GM21576 (cell line): ENCODE results near the gene RAD51B.
"Not testable (repeated sequence)": the region's sequence is repeated elsewhere in the genome, so short reads cannot be mapped to it uniquely, and the experiment has no call there.

Experiments
- ATAC-seq: cut with Tn5 transposase; IDR thresholded peaks from one replicate; pipeline ENCODE4 v1.9.1; 2021; ENCODE audit warnings: mild to moderate bottlenecking, moderate library complexity; ENCODE audit not compliant: unreplicated experiment

The RAD51B gene

DNA sequence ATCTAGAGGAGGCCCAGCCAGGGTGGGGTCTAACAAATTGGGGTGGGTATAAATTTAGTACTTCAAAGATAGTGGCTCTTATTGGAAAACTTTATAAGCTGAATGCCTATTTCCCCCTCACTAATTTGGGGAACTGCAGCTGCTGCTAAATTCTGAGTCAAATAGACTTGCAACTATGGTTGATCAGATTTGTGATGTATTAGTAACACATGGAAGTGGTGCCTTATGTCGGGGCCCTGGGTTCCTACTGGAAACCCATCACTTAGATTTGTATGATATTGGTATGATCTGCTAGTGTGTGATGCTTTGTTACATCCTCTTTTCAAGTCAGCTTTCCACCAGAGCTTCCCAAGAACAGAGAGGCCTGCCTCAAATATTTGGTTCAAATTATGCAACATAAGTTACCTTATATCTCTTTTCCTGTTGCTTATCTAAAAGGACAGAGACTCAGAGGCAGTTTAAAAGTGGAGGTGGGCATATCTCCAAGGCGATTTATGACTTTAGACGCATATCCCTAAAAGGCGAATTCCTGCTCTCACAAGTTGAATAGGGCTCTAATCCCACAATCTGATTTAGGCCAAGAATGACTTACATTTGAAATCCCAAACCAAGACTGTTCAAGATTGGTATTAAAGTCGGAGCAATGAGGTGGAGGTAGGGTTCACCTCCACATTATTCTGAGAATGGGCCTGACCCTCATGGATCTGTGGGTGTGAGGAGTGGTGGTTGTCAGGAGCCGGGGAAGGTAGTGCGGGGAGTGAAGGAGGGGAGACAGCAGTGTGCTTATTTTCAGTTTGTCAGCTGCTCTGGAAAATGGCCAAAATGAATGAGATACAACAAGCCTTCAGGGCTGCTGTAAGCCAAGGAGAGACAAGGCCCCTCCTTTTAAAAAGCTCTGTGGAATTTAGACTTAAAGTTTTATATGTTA lies 425.8 kb downstream of the RAD51B start:
- no peak for ATAC-seq

DNA sequence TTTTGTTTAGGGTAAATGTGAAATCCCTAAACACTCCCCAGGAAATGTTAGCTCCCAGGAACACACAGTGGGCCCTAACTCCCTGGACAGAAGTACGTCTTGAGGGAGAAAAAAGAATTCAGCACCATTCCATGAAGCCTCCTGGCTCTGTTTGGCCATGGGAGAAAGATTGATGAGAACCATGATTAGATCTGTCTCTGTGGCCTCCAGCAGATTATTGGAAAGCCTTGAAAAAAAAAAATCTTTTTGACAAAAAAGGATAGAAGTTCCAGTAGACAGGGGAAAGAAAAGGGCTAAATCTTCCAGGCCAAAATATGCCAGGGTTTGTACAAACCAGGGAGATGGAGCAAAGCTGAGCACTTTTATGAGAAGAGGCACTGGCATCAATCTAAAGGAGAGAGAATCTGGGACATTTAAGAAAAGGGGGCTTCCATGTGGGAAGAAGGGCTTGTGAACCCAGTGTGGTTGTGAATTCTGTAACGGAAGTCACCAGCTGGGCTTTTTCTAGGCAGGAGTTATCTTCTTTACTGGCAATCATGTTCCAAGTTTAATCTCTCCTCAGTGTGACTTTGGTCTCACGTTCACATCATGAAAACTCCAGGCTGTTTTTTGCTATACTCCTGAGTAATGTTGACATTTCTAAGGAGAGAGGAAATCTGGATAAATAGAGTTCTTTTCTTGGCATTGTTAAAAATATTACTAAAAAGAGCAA lies 426.7 kb downstream of the RAD51B start:
- ATAC-seq: no peak

DNA sequence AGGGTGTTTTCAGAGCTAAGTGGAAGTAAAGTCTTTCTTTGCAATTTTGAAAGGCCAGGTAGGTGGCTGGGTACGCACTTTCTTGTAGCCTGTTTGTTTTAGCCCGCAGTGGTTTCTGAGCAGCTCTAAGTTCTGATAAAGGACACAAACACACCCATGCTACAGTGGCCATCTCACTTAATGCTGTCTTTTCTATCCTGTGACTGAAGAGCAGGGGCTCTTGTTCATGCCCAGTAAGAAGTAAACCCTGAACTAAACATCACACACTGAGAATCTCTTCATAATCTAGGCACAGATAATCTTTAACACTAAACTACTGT lies 427.2 kb downstream of the RAD51B start:
- no peak for ATAC-seq

DNA sequence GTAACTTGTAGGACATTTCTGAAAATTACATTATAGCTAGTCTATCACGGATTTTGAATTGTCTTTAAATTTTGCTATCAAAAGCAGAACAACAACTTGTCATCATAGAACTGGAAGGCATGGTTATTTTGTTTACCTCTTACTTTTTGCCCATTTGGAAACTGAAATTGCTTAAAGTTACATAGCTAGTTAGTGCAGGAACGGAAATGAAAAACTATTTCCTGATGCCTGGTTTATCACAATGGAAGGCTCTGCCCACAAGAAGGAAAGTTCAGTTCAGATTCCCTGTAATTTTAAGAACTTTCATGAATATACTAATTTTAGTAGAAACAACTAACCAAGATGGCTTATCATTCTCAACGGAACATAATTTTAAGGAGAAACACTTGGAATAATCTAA lies 427.7 kb downstream of the RAD51B start:
- no peak for ATAC-seq

DNA sequence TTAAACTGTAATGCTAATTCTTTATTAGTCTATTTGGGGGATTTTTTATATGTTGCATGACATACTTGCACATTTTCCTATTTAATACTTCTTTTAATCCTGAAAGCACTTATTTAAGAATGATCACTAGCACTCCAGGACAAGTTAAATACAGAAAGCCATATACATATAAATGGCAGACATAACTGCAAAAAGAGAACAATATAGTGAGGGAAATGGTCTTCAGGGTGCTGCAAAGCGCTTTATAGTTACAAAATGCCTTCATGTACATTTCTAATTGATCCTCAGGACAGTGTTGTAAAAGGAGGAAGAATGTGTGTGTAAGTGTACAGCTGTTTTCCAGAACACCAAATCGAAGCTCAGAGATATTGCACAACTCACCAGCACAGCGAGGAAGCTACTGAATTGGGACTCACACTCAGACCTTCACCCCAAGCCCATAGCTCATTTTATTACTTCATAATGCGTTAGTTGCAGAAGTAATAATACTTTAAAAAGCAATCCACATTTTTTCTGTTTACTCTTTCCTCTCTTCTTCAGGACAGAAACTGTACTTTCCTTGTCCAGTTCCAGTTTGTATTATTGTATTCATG lies 428.2 kb downstream of the RAD51B start:
- no peak for ATAC-seq

DNA sequence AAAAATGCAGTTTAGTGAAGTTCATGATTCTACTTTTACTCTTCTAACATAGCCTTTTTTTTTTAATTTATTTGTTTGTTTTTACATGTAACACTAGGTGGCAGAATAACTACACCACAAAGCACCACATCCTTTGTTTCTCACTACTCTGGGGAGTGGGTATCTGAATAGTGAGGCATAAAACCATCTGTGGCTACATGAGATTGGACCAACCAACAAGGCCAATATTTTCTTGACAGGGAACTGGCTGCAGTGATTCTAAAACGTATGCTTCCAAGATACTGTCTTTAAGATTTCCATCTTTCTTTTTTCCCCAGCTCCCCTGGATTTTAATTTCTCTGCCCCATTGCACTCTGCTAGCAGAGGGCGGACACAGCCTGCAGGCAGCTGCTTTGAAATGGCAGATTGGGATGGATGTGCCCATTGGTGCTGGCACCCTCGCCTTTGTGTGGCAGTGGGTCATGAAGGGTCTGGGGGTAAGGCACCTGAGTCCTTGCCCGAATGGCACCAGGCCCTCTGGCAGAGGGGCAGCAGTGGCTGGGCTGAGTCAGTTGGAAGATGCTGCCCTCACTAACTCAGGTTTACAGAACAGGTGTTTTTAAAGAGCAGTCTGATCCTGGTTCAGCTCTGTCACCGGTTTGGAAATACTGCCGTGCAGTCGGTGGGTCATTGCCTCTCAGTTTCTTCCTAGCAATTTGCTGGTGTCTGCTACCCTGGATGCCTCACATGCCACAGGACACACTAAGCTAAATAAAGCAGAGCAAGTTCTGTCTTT lies 429.1 kb downstream of the RAD51B start:
- no peak for ATAC-seq

DNA sequence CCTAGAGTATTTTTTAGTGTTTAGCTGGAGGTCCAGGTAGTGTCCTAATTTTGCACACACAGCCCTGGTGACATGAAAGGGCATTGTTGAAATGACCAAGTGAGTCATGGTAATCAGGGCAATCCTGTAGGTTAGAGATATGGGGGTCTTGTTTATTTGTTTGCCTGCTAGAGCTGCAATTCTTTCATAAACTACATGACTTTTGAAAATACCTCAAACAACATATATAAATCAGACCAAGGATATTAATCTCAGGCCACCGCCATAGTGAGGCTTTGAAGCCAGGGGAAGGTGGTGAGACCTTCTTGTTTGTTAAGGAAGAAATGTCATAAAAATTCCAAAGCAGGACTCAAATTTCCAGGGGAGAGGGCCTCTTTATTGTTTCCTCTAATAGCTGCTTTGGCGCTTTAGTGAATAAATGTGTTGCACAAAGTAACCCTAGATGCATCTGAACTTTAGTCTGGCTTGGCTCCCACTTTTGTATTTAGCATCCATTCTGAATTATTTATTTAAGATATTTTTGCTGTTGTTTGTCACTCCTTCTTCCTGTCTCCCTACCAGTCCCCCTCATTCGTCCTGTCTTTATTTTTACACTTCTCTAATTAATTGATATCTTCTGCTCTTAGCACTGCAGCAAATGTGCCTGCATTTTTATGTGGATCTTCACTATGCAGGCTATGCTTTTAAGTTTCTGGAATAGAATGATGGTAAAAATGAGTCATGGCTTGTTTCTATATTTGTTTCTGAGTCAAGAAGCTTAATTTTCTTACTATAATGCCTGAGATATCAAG lies 430.3 kb downstream of the RAD51B start:
- no peak for ATAC-seq

DNA sequence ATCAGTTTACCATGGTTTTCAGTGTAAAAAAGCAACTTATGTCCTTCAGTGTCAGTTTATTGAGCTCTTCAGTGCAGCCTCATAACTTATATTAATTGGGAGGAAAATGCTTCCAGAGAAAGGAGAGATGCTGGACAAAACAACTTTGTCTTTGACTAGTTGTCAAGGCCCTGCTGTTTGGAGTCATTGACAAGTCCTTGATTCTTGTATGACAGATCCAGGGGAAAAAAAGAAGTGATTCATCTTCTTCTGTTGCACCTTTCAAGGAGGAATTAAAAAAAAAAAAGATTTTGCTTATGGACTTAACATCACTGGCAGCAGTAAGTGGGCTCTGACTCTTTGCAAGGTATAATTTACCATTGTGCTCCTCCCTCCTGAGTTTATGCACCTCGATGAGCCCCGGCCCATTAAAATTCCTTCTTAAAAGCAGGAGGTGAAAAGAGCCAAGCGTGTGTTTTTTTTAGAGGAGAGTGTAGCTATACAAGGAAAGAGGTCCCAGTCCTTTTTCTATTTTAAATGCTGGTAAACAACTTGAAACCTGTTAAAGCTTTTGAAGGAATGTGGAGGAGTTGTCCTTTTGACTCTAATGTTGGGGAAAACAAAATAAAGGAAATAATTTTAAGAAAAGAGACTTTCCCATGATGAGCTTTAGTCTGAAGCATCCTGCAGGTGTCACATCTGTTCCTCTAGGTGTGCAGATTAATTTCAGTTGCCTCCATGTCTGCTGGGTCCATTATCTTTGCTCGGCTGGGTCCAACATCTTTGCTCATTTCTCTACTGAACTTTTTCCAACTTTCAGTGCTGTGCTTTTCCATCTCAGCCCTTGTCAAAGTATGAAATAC lies 431.6 kb downstream of the RAD51B start:
- no peak for ATAC-seq

DNA sequence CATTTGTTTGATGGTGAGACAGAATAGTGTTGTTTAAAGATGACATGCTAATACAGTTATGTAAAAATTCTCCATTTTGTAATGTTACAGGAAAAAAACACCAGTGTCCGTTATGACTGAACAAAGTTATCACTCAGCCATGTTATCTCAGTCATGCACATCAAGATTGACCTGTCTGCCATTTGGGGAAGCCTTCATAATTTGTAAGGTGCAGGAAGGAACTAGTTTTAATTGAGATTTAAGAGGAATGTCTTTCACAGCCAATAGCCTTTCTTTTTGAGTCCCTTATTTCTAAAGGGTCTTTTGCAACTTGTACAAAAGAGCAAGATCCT lies 432.2 kb downstream of the RAD51B start:
- no peak for ATAC-seq

DNA sequence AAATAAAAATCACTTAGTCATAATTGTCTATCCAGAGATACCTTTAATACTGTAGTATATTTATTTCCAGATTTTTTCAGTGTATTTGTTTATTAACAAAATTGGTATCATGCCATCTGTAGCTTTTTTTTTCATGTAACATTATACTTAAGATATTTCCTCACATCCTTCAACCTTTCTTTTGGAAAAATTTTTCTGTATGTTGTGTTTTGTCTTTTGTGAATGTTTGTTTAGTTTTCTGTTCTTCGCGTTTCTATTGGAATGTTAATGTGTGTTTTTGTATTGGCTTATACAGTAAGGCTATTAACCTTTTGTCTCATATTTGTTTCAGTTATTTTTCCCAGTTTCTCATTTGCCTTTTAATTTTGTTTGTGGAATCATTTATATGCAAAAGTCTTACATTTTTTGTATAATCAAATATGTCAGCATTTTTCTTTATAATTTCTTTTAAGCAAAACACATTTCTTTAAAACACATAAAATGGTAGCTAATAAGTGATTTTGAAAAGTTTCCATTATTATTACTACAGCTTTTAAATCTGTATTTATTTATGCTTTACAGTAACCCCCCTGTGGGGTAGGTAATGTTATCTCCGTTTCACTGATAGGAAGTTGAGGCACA lies 433.7 kb downstream of the RAD51B start:
- no peak for ATAC-seq

DNA sequence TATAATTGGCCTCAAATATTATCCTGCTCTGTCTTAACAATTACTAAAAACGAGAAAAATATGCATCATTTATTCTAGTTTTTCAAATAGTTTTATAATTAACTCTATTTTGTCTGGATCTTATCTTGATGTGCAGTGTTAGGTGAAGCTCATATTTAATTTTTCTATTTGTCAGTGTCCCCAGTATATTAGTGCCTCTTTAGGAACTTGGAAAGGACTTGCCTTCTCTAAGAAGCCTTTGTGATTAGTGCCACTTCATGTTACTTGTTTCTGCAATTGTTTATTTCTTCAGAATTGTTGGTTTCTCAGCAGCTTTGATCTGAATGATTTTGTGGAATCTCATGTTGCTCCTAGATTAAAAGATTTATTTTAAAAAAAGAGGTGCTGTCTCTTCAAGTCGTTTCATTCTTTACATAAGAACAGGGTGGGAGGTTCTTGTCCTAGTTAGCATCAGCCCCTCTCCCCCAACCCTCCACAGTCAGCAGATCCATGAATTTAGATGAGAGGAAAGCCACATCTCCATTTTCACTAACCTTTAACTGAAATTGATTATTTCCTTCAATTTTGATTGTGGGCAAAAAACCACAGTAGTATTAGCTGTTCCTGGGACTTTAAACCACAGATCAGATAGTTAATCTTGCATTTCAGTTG lies 434.4 kb downstream of the RAD51B start:
- ATAC-seq: no peak

DNA sequence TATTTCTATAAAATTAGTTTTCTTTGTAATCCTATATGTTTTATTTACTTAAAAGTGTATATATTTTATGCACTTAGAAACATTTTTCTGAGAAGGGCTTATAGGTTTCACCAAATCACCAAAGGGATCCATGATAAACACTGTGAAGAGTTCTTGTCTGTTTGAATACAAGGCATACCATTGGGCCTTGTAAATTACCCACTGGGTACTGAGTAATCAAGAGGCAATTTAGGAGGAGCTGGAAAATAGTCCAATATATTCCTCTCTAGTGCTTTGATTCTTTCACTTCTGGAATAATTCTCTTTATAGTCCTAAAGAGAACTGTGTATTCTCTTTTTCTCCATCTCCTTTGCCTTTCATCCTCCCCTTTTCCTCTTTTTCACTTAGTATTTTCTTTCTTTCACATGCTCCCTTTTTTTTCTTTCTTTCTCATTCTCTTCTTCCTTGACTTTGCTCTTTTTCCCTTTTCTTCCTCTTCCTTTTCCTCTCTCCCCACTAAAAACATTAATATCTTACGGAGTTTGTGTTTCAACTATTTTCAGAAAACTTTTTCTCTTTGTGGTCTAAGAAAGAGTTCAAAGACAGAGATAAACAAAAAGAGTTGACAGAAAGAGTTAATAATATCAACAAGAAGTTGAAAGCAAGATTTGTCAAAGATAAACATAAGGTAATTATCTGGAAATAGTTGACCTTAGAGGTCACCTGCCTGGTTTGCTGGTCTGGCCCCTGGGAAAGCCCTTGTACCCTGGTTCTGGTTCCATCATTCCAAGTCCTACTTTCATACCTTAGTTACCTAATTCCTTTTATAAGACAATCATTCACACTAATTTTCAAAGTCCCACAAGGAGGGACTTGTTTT lies 435.3 kb downstream of the RAD51B start:
- ATAC-seq: no peak

DNA sequence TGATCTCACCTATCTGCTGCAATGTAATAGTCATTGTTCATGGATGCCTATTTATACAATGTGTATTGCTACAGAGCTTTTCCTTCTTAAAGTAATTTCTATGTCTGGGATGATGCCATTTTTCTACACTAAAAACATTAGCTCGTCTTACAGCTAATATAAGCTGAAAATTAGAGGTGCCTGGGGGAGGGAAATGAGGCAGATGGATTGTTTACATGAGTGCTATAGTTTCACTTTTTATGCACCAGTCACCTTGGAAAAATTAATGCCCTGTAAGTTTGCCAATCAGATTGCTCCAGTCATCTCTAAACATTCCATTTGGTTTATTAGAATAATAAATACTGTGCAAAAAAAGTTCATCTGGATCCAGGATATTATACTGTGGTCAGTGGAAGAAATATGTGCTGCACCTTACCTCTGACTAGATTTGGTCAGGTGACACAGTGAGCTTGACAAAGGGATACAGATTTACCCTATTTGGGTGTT lies 436.2 kb downstream of the RAD51B start:
- ATAC-seq: no peak

DNA sequence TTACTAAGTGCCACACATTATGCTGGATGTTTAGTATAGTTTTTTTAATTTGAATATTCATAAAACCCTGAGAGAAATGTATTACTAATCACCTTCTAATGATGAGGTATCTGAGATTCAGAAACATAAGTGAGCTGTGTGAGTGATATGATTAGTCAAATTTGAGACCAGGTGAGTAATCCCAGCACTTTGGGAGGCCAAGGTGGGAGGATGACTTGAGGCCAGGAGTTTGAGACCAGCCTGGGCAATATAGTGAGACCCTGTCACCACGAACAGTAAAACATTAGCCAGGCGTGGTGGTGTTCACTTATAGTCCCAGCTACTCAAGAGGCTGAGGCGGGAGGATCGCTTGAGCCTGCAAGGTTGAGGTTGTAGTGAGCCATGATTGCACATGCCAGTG lies 438.4 kb downstream of the RAD51B start:
- no peak for ATAC-seq

DNA sequence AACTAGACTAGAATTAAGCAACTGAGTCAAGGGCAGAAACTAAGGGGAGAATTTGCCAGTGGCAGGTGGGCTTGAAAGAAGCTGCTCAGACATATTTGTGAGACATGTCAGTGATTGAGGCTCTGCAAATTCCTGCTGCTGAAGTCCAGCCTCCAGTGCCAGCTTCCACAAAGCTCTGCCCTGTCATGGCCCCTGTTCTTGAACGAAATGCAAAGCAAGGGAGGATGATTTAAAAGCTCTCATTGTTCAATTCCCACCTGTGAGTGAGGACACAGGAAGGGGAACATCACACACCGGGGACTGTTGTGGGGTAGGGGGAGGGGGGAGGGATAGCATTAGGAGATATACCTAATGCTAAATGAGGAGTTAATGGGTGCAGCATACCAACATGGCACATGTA lies 439.4 kb downstream of the RAD51B start:
- not testable (repeated sequence) for ATAC-seq

DNA sequence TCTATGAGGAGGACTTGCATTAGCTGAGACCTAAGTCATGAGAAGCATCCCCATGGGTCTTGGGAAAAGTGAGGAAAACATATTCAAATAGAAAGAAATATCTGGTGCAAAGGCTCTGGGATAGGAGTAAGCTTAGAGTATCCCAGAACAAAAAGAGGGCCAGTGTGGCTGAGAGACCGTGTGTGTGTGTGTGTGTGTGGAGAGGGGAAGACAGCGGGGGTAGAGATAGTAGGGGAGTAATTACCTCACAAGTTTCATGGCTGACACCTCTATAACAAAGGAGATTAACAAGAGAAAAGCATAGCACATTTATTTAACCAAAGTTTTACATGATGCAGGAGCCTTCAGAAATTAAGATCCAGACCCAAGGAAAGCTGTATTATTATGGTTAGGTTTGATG lies 440.5 kb downstream of the RAD51B start:
- no peak for ATAC-seq

DNA sequence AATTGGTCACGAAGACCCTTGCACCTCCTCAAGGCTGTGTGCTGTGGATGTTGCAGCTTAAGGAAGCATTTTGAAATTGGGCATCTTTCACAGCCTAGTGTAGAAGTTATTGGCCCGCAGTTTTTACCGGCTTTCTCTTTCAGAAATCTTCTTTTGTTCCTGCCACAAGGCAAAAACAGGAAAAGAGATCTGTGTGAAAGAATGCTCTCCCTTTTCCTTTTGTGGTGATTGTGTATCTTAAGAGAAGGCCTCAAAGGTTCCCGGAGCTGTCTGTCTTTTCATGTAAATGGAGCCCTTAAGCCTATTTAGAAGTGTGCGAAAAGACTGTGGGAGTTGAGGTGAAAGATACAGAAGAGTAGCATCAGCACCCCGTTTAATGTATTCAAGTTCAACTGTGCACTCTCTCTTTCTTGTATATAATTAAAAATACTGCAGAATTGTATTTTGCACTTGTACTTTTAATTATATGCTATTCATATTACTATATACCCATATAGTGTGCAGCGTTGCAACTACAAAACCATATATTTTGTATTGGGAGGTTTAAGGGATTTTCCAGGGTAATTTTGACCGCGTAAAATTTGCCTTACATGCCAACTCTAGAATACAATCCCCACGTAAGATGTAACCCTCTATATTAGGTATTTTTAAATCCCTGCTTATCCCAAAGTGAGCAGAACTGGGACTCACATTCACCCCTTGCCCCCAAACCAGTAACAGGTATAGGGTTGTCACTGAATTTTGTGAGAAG lies 441.7 kb downstream of the RAD51B start:
- ATAC-seq: no peak
